ENCODE measurements around the gene ETS1.

ETS1 gene, protein sequence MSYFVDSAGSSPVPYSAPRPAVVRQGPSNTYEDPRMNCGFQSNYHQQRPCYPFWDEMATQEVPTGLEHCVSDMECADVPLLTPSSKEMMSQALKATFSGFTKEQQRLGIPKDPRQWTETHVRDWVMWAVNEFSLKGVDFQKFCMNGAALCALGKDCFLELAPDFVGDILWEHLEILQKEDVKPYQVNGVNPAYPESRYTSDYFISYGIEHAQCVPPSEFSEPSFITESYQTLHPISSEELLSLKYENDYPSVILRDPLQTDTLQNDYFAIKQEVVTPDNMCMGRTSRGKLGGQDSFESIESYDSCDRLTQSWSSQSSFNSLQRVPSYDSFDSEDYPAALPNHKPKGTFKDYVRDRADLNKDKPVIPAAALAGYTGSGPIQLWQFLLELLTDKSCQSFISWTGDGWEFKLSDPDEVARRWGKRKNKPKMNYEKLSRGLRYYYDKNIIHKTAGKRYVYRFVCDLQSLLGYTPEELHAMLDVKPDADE

GRCh38 chr11:128587415-128587814, at the start of gene ETS1:
TSS of gene ETS1 (minus strand) at chr11:128587558. CDS start at chr11:128573130, 14,428 bp downstream.
- Histone ChIP-seq H3K36me3 (ENCODE audit: insufficient read depth, low read length) (no peaks in the 10 kb centered on the region), H3K9me3 (ENCODE audit: insufficient read depth, low read length, severe bottlenecking) (no peaks in the 10 kb centered on the region), H2AFZ (ENCODE audit: low read depth, low read length) (no peak within 1 kb of the TSS), H3K27ac (ENCODE audit: low read length) (no peak within 1 kb of the TSS), H3K4me3 (ENCODE audit: low read depth in 1 of 2, low read length in 2 of 2) (no peak within 1 kb of the TSS), H3K27me3 (ENCODE audit: insufficient read depth, low read length, poor library complexity) (no peaks in the 10 kb centered on the region), H4K20me1 (ENCODE audit: insufficient read depth, low read length) (no peaks in the 10 kb centered on the region), H3K79me2 (ENCODE audit: insufficient read depth, low read length) (no peaks in the 10 kb centered on the region), H3K4me1 (ENCODE audit: insufficient read depth, low read length) (no peaks in the 10 kb centered on the region), H3K4me2 (ENCODE audit: insufficient read depth, low read length) (no peak within 1 kb of the TSS), H3K9ac (ENCODE audit: low read depth, low read length) (no peak within 1 kb of the TSS)
- TF ChIP-seq CTCF (IDR thresholded peaks at IDR 0.05; ENCODE audit: borderline replicate concordance, extremely low read depth, low read length, poor library complexity, severe bottlenecking) (no peak), EZH2 (IDR thresholded peaks at IDR 0.05; ENCODE audit: borderline replicate concordance, low read depth, low read length, severe bottlenecking) (no peak)
- no peak for DNase-seq
- no peak for ATAC-seq (ENCODE audit: insufficient read depth, low read depth)

DNA sequence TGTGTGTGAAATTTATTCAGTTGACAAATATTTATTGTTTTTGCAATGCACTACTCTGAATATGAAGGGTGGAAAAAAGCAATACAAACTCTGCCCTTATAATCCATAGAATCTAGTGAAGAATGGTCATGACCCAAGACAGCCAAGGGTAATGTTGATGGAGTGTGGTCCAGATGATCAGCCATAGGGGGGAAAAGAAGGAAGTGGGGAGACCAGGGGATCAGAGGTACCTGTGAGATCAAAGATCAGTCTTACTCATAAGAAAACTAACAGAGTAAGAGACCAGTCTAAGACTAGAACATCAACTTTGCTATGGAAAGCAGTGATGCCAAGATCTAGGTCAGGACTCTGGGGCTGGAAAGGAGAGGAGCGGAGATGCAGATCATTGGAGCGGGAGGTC, 47.0 kb upstream of the ETS1 start:
- H3K9me3 ChIP-seq (ENCODE audit: insufficient read depth, low read length, severe bottlenecking), result no peaks in the 10 kb centered on the region
- H2AFZ ChIP-seq (ENCODE audit: low read depth, low read length), result no peak overlapping the region
- ATAC-seq (ENCODE audit: insufficient read depth, low read depth) (no peak), DNase-seq (no peak)
- no peaks in the 10 kb centered on the region for H3K27me3 ChIP-seq (ENCODE audit: insufficient read depth, low read length, poor library complexity)
- TF ChIP-seq EZH2 (IDR thresholded peaks at IDR 0.05; ENCODE audit: borderline replicate concordance, low read depth, low read length, severe bottlenecking), result no peak
- no peak for TF ChIP-seq CTCF (IDR thresholded peaks at IDR 0.05; ENCODE audit: borderline replicate concordance, extremely low read depth, low read length, poor library complexity, severe bottlenecking)
- H4K20me1 ChIP-seq (ENCODE audit: insufficient read depth, low read length), result no peaks in the 10 kb centered on the region
- no peaks in the 10 kb centered on the region for H3K36me3 ChIP-seq (ENCODE audit: insufficient read depth, low read length)
- H3K27ac ChIP-seq (ENCODE audit: low read length), result no peak overlapping the region
- H3K4me3 ChIP-seq (ENCODE audit: low read depth in 1 of 2, low read length in 2 of 2), result no peak overlapping the region
- no peaks in the 10 kb centered on the region for H3K79me2 ChIP-seq (ENCODE audit: insufficient read depth, low read length)
- no peak overlapping the region for H3K9ac ChIP-seq (ENCODE audit: low read depth, low read length)
- H3K4me2 ChIP-seq (ENCODE audit: insufficient read depth, low read length), result no peak overlapping the region
- H3K4me1 ChIP-seq (ENCODE audit: insufficient read depth, low read length), result peaks cover 20% of the 10 kb centered on the region

DNA sequence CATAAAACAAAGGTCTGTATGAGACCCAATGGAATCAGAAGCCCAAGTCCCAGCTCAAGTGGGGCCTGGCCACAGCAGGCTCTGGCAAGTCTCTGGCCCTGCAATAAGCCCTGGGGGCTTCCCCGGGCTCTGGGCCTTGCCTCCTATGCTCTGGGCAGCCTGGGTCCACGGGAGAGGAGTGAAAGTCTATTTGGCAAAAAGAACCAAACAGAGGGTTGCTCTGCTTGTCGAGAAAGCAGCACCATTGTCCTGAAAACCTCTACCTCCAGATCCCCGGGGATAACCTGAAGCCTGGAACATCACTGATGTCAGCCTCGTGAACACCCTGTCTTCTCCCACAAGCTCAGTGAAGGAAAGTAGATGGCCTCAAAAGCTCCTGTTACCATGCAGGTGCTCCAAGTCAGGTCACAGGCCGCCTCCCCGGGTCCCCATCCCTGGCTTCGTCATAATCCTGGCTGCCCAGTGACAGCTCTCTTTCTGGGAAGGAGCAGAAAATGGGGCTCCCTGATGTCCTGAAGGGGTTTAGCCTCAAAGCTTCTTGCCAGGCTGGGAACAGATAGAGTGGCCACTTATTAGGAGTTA, 46.1 kb upstream of the ETS1 start:
- no peak overlapping the region for H3K9ac ChIP-seq (ENCODE audit: low read depth, low read length)
- H3K4me2 ChIP-seq (ENCODE audit: insufficient read depth, low read length), result no peak overlapping the region
- H3K4me3 ChIP-seq (ENCODE audit: low read depth in 1 of 2, low read length in 2 of 2), result no peak overlapping the region
- no peaks in the 10 kb centered on the region for H4K20me1 ChIP-seq (ENCODE audit: insufficient read depth, low read length)
- no peaks in the 10 kb centered on the region for H3K79me2 ChIP-seq (ENCODE audit: insufficient read depth, low read length)
- no peaks in the 10 kb centered on the region for H3K36me3 ChIP-seq (ENCODE audit: insufficient read depth, low read length)
- peaks cover 26% of the 10 kb centered on the region for H3K4me1 ChIP-seq (ENCODE audit: insufficient read depth, low read length)
- no peaks in the 10 kb centered on the region for H3K9me3 ChIP-seq (ENCODE audit: insufficient read depth, low read length, severe bottlenecking)
- no peaks in the 10 kb centered on the region for H3K27me3 ChIP-seq (ENCODE audit: insufficient read depth, low read length, poor library complexity)
- H2AFZ ChIP-seq (ENCODE audit: low read depth, low read length), result no peak overlapping the region
- H3K27ac ChIP-seq (ENCODE audit: low read length), result no peak overlapping the region
- no peak for DNase-seq
- TF ChIP-seq CTCF (IDR thresholded peaks at IDR 0.05; ENCODE audit: borderline replicate concordance, extremely low read depth, low read length, poor library complexity, severe bottlenecking), result no peak
- TF ChIP-seq EZH2 (IDR thresholded peaks at IDR 0.05; ENCODE audit: borderline replicate concordance, low read depth, low read length, severe bottlenecking), result no peak
- no peak for ATAC-seq (ENCODE audit: insufficient read depth, low read depth)

Data from DND-41 (cell line).